ENCODE results near the gene OXCT2. TPM values are rescaled to one million over a fixed set of nuclear protein-coding genes. Genes with fewer than 3 reads are reported as not detected.

Gene OXCT2
- total RNA-seq, 4 donors from 2014 or later: 0.45 to 10.1 (median 1.6) TPM

DNA sequence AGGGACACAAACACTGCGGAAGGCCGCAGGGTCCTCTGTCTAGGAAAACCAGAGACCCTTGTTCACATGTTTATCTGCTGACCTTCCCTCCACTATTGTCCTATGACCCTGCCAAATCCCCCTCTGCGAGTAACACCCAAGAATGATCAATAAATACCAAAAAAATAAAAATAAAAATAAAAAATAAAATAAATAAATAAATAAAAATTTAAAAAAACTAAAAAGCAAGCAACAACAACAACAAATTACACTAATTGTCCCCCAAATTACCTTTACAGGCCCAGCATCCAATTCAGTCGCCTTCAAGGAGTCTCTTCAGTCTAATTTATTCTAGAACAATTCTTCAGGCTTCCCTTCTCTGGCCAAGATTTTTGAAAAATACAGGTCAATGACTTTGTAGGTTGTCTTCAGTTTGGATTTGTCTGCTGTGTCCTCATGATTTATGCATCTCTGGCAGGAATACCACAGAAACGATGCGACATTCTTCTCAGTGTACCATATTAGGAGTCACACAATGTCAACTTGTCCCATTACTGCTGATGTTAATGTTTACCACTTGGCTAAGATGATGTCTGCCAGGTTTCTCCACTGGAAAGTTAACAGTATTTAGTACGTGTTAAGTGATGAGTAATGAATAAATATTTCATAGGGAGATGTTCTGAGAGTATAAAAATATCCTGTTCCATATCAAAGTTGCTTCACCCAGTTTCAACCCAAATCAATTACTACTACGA is 37.8 kb upstream of the OXCT2 start:
- no peaks in the 10 kb centered on the region for H3K36me3 ChIP-seq
- no peaks in the 10 kb centered on the region for H3K9me3 ChIP-seq
- no peaks in the 10 kb centered on the region for H3K27me3 ChIP-seq
- 72% methylated on average over 8 of the region's 8 CpGs for WGBS
- no peak for DNase-seq (ENCODE audit: low spot score in 2 of 2)
- H3K27ac ChIP-seq: no peak overlapping the region
- H3K4me1 ChIP-seq: no peaks in the 10 kb centered on the region
- no peak overlapping the region for H3K4me3 ChIP-seq
- TF ChIP-seq POLR2AphosphoS5 (IDR thresholded peaks at IDR 0.05) (no peak), EP300 (IDR thresholded peaks at IDR 0.05) (no peak), POLR2A (IDR thresholded peaks at IDR 0.05) (no peak)
- TF ChIP-seq, protein P1, sequence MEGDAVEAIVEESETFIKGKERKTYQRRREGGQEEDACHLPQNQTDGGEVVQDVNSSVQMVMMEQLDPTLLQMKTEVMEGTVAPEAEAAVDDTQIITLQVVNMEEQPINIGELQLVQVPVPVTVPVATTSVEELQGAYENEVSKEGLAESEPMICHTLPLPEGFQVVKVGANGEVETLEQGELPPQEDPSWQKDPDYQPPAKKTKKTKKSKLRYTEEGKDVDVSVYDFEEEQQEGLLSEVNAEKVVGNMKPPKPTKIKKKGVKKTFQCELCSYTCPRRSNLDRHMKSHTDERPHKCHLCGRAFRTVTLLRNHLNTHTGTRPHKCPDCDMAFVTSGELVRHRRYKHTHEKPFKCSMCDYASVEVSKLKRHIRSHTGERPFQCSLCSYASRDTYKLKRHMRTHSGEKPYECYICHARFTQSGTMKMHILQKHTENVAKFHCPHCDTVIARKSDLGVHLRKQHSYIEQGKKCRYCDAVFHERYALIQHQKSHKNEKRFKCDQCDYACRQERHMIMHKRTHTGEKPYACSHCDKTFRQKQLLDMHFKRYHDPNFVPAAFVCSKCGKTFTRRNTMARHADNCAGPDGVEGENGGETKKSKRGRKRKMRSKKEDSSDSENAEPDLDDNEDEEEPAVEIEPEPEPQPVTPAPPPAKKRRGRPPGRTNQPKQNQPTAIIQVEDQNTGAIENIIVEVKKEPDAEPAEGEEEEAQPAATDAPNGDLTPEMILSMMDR (IDR thresholded peaks at IDR 0.05): no peak

DNA sequence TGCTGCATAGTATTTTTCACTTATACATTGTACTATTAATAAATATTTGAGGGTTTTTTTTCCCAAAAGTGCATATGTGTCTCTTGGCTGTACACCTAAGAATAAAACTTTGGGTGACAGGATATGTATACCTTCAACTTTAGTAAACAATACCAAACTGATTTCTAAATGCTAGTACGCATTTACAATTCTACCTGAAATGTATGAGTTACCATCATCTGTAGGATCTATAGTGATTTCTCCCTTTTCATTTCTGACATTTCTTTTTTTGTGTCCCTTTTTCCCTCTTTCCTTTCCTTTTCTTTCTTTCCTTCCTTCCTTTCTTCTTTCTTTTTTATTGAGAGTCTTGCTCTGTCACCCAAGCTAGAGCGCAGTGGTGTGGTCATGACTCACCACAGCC is 34.2 kb upstream of the OXCT2 start:
- TF ChIP-seq, protein P1 (IDR thresholded peaks at IDR 0.05): no peak
- TF ChIP-seq POLR2A (IDR thresholded peaks at IDR 0.05): no peak
- no peak for TF ChIP-seq POLR2AphosphoS5 (IDR thresholded peaks at IDR 0.05)
- no peak for TF ChIP-seq EP300 (IDR thresholded peaks at IDR 0.05)
- Histone ChIP-seq H3K4me1 (no peaks in the 10 kb centered on the region), H3K36me3 (no peaks in the 10 kb centered on the region), H3K4me3 (no peak overlapping the region), H3K9me3 (no peaks in the 10 kb centered on the region), H3K27ac (no peak overlapping the region), H3K27me3 (no peaks in the 10 kb centered on the region)
- 94% methylated on average over 2 of the region's 2 CpGs for WGBS
- DNase-seq (ENCODE audit: low spot score in 2 of 2): no peak

DNA sequence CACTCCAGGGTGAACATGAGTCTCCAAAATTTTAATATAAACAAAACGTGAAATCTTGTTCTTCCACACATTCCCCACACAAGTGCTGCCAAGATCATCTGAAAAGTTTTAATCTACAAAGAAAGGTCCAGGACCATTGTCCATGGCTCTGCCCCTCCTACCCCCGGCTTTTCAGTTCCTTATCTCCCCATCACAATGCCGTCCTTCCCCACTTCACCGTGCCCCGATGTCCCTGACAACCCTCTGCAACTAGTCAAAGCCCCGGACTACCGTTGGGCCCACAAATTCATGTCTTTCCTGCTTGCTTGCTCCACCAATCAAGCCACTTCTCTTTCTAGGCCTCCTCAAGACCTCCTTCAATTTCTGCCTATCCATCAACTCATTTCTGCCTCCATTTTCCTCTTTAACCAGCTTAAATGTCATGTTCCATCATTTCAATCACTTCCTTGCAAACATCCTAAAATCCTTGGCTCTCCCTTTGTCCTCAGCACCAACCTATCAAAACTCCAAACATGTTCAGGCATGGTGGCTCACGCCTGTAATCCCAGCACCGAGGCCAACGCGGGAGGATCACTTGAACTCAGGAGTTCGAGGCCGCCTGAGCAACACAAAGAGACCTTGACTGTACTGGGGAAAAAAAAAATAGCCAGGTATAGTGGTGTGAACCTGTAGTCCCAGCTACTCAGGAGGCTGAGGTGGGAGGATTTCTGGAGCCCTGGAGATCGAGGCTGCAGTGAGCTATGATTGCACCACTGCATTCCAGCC is 31.5 kb upstream of the OXCT2 start:
- Histone ChIP-seq H3K36me3 (no peaks in the 10 kb centered on the region), H3K4me3 (no peak overlapping the region), H3K4me1 (no peaks in the 10 kb centered on the region), H3K9me3 (no peaks in the 10 kb centered on the region), H3K27ac (no peak overlapping the region), H3K27me3 (no peaks in the 10 kb centered on the region)
- no peak for DNase-seq (ENCODE audit: low spot score in 2 of 2)
- 77% methylated on average over 14 of the region's 14 CpGs for WGBS
- TF ChIP-seq, protein P1 (IDR thresholded peaks at IDR 0.05): no peak
- no peak for TF ChIP-seq EP300 (IDR thresholded peaks at IDR 0.05)
- TF ChIP-seq POLR2A (IDR thresholded peaks at IDR 0.05): no peak
- no peak for TF ChIP-seq POLR2AphosphoS5 (IDR thresholded peaks at IDR 0.05)

DNA sequence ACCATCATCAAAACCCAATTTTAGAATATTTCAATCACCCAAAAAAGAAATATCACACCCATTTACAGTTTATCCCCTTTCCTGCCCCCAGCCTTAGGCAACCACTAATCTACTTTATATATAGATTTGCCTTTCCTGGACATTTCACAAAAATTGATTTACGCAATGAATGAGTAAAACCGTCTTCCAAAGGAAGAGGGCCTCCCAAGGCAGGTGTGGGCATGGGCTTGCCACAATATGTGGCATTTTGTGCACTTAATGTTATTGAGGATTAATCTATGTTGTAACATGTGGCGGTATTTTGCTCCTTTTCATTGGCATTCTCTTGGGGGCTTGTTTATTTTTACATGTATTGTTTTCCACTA is 29.3 kb upstream of the OXCT2 start:
- no peaks in the 10 kb centered on the region for H3K36me3 ChIP-seq
- no peak for DNase-seq (ENCODE audit: low spot score in 2 of 2)
- TF ChIP-seq POLR2AphosphoS5 (IDR thresholded peaks at IDR 0.05) (no peak), POLR2A (IDR thresholded peaks at IDR 0.05) (no peak), EP300 (IDR thresholded peaks at IDR 0.05) (no peak)
- TF ChIP-seq, protein P1 (IDR thresholded peaks at IDR 0.05): no peak
- 80% methylated on average over 3 of the region's 3 CpGs for WGBS
- no peak overlapping the region for H3K27ac ChIP-seq
- H3K9me3 ChIP-seq: no peaks in the 10 kb centered on the region
- H3K4me3 ChIP-seq: no peak overlapping the region
- H3K27me3 ChIP-seq: no peaks in the 10 kb centered on the region
- H3K4me1 ChIP-seq: no peaks in the 10 kb centered on the region

DNA sequence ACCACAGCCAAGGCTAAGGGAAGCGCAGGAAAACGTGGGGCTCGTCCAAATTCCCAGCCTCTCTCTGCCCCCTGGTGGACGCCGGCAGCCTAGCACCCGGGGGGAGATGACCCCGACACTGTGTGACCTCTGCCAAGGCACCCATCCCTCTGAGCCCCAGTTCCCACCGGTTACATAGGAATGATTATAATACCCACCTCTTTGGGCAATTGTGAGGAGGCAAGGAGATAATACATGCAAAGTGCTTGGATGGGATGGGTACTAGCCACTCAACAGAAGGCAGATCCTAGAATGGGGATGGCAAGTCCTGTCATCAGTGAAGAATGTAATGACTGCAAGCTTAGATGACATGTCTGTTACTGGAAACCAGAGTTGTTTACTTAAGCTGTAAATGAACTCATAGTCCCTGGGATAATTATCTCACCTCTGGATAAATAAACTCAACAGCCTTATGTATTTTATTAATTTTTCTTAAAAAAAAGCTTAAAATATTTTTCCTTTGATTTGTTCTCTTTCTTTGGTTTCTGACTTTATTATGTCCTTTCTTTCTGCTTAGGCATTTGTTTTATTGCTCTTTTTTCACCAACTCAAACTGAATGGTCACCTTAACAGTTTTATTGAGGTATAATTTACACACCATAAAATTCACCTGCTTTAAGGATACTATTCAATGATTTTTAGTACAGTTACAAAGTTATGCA is 28.8 kb upstream of the OXCT2 start:
- DNase-seq (ENCODE audit: low spot score in 2 of 2): peak in 1 of 2 donors; percentile 76
- WGBS: 4% methylated on average over 3 of the region's 8 CpGs
- H3K4me3 ChIP-seq: no peak overlapping the region
- H3K27me3 ChIP-seq: no peaks in the 10 kb centered on the region
- H3K27ac ChIP-seq: no peak overlapping the region
- no peaks in the 10 kb centered on the region for H3K4me1 ChIP-seq
- H3K36me3 ChIP-seq: no peaks in the 10 kb centered on the region
- H3K9me3 ChIP-seq: no peaks in the 10 kb centered on the region
- TF ChIP-seq, protein P1 (IDR thresholded peaks at IDR 0.05): peak; percentile 70 to 78
- no peak for TF ChIP-seq POLR2AphosphoS5 (IDR thresholded peaks at IDR 0.05)

All from suprapubic skin (tissue), 4 donors.